NCI-H345 (cell line): ENCODE measurements around the gene MIER2.
"Not testable (repeated sequence)": the region's sequence is repeated elsewhere in the genome, so short reads cannot be mapped to it uniquely, and the experiment has no call there.

ENCODE experiments used
- DNase-seq: peaks from one replicate; lab custom pipeline; 2025; lab: John Stamatoyannopoulos, UW

MIER2 gene

DNA sequence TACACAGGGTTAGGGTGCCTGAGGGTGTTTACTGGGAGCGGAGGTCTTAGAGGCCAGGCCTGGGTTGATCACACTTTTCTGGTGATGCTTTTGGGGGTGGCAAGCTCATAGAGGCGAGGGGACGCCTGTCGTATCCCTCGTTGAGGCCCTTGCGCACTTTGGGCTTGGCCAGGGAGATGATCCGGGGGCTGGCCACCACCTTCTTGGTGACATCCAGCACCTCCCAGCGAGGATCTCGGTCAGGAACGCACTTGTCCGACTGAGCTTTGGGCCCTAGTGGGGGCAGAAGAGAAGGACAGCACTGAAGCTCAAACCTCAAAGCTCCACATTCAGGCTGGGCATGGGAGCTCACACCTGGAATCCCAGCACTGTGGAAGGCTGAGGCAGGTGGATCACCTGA lies 17.6 kb upstream of the MIER2 start:
- no peak for DNase-seq

DNA sequence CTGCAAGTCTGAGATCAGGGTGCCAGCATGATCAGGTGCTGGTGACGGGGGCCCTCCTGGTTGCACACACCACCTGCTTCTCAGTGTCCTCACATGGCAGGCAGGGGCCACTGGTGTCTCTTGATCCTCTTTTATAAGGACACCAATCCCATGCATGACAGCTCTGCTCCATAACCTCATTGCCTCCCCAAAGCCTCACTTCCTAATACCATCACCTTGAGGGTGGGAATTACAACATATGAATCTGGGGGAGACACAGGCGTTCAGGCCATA lies 15.0 kb upstream of the MIER2 start:
- DNase-seq: no peak

DNA sequence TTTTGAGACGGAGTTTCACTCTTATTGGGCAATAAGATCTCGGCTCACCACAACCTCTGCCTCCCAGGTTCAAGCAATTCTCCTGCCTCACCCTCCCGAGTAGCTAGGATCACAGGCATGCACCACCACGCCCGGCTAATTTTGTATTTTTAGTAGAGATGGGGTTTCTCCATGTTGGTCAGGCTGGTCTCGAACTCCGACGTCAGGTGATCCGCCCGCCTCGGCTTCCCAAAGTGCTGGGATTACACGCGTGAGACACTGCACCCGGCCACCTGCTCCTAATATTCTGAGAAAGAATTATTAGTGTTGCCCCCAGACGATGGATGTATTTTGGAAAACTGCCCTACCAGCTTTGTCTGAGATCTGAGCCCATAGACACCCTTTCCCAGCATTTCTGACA lies 10.9 kb upstream of the MIER2 start:
- not testable (repeated sequence) for DNase-seq

DNA sequence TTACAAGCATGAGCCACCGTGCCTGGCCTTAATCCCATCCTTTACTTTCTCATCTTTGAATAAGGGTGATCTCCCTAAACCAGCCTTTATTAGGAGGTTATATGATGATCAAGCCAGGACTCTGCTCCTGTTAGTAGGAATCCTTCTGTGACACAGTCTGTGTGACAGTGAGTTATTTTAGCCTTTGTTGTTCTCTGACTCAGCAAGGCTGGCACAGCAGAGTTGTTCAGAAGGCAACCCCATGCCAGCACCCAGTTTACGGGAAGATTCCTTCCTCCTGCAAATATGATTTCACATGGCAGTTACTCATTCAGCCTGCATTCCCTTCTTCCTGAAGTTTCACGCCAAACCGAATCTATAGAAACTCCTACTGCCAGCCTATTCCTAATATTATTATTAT lies 10.5 kb upstream of the MIER2 start:
- no peak for DNase-seq

DNA sequence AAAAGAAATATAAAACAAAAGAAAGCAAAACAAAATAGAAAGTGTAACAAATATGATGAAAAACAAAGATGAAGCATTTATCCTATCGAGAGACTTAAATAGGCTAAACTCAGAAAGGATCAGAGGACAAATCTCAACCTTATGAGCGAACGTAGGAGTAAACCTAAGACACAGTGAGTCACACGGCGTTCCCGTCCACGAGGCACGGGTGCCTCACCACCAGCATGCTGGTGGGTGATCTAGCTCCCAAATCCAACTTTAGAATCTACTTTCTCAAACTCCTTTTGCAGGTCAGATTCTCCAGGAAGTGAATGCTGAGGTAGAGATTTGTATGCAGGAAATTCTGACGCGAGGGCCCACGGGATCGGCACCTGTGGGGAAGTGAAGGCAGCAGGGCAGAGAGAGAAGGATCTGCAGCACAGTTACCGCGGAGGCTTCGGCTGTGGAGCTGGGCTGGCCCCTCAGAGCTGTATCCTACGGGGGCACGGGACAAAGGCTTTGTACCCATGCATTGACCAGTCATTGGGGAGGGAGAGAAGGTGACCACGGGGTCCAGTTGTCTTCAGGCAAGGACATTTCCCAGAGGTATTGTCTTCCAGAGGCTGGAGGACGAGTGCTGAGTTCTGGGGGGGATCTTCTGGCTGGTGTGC lies 7.5 kb upstream of the MIER2 start:
- no peak for DNase-seq

DNA sequence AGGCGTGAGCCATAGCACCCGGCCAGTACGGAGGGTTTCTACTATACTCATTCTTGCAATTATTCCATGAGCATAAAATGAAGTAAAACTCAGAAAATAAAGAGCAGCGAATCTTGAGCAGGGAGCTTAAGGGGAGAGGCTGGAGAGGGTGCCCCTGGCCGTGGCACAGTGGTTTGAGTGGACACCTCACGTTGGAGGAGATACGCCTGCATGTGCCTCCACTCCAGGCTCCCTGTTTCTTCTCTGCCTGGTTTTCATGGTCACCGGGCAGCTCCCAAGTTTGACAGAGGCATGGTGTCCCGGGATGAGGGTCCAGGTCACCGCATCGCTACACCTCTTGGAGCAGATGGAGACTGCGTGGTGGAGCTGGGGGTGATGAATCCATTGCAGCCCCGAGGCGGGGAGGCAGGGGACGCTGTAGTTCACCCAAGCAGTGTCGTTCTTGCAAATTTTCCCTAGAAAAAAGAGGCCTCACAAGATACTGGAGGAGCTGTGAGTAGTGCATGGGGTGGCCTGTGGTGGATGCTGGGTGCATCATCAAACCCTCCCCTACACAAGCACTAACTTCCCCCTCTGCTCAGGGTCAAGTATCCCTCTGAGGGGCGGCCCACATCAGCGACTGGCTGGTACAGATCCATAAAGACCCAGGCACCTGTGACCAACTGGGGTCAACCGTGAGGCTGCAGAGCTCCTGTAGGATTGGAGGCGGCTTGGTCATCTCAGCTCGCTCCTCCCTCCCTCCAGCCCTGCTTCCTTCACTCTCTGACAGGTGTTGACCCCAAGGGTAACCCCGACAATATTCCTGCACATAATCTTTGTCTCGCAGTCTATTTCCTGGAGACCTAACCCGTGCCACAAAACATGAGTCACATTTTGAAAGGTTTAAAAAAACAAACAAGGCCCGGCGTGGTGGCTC lies 3.6 kb upstream of the MIER2 start:
- DNase-seq: no peak

DNA sequence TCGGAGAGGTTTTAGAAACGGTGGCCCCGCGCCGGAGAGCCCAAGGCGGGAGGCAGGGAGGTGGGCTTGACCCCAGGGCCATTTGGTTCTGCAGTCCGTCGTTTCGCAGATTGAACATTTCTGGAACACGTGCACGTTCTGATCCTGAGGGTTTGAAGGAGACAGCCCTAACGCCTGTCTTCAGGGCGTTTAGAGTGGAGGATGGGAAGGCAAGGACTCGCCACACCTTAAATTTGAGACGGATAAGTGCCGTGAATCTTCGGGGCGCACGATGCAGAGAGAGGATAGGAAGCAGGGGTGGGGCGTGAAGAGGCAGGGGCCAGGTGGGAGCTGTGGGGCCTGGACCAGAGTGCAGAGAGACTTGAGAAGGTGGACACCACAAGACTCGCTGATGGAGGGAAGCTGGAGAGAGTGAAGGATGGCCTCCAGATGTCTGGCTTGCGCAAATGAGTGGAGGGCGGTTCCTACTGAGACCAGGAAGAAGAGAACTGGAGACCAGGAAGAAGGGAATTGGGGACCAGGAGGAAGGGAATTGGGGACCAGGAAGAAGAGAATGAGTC lies 804 bp upstream of the MIER2 start:
- no peak for DNase-seq

DNA sequence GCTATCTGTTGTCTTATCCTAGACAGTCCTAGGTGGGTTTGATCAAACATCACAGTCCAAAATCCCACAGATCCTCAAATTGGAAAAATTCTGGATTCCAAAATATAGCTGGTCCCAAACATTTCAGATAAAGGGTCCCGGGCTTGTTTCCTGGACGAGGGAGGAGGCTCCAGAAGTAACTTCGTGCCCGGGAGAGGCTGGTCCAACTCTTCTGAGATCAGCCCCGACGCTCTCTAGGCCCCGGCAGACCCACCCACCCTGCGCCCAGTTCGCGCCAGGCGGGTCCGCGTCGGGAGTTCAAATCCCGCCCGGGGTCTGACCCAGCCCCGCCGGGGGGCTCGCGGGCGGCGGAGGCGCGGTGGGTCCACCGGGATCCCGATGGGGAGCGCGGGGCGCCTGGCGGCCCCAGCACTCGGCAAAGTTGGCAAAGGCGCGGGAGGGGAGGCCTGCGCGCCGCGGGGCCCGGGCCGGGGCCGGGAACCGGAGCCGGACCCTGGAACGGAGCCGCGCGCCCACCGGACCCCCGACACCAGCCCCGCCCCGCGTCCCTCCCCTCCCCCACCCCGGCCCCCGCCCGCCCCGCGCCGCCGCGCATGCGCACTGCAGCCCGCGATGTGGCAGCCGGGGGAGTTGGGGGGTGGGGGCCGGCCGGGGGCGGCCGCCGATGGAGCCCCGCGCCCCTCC lies 513 bp downstream of the MIER2 start:
- DNase-seq: peak; percentile 63

DNA sequence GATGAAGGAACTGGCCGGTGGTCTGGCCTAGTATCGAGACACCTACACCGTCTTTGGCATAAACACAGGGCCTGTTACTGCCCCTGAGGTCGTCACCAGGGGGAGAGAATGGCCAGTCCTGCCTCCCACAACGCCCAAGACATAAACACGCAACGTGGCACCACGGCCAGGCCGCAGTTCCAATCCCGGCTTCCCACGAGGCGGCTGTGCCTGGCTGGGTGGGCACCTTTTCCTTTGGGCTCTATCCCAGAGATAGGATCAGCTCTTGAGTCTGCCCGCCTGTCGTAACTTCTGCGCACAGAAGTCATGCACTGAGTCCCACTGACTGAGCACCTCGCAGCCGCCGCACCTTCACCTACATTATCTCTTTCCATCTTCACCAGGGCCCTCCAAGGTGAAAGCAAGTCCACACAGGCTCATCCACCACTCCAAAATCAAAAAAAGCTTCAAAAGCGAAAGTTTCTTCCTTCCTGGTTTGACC lies 1.1 kb downstream of the MIER2 start:
- no peak for DNase-seq

DNA sequence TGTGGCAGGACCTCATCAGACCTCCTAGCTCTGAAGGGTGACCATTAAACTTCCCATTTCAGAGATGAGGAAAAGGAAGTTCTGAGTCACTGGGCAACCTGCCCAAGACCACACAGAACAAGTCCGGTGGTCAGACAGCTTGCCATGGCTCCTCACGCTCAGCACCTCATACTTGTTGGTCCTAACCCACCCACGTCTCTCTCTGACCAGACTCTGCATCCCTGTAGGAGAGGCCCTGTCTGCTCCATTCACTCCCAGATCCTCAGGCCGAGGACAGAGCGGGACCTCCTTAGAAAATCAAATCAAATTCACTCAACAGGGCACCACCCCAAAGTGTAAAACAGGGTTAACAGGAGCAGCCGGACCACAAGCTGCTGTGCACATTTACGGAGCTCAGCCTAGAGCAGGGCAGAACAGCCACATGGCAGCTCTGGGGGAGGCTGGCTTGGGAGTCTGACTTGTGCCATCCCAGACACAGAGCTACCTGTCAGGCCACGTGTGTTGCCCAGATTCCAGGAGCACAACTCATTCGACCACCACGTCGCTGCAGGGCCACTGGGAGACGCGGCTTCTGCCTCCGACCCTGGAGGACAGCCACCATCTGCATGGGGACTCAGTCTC lies 1.7 kb downstream of the MIER2 start:
- no peak for DNase-seq

DNA sequence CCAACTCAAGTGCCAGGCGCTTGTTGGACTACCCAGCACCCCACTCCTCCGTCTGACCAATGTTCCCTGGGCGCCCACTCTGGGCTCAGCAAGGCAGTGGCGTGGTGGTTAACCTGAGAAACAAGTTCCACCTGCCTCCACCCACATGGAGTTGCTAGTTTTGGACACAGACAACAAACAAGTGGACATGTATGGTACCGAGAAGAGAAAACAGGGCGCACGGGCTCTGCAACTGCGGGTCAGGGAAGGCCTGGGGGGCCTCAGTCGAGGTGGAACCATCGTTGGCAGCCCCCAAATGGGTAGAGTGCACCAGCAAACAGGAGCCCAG lies 2.5 kb downstream of the MIER2 start:
- DNase-seq: no peak

DNA sequence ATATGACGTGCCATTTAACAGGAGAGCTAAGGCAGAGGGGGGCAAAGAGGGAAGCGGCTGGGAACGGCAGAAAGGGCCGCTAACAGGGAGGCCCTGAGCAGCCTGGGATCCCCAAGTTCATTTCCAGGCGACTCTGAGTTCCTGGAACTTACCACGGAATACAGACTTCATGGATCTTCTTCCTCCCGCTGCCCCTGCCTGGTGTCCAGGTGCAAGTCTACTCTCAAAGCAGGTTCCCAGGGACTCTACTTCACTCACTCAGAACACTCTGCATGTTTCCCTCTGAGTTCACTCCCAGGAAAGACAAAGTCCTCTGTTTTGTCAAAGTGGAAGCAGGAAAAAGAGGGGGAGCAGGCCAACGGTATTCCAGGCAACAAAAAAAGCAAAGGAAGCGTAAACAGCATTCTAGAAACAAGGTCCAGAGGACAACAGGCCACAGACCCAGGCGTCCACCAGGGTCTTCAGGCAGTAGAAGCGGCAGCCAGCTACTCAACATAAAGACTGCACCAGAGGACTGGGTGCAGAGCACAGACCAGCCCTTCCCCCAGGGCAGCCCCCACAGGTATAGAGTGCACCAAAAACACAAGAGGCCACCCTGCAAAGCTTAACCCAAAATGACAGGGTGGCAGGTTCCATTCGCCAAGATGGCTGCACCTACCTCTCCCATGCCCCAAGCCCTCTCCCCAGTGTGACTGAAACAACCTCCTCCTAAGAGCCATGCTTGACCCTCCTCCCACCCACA lies 3.0 kb downstream of the MIER2 start:
- no peak for DNase-seq

DNA sequence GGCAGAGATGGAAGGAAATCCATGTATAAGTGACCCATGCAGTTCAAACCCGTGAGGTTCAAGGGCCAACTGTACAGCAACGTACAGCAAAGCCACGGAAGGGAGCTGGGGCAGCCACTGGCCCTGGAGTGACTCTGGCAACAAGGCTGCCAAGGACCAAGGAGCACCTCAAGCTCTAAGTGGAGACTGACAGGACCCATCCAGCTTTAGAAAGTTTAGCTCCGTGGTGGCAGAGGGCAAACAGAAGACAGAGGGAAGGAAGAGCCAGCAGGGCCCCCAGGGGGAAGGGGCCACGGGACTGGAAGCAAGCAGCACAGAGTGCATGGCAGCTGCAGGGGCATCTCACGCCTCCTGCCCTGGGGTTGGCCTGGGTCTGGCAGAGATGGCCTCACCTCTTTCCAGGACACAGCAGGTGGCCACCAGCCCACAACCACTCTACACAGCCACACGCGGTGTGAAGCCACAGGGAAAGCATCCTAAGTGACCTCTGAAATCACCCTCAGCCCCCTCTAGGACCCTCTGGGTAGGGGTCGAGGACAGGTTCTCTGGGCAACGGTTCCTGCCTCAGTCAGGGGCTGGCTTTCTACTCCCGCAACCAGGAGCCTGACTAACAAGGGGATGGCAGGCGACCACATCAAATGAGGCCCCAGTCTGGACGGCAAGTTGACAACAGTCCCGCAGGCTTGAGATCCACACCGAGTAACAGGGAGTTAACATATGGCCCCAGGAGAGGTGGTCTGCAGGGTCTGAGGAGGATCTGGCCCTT lies 3.8 kb downstream of the MIER2 start:
- no peak for DNase-seq

DNA sequence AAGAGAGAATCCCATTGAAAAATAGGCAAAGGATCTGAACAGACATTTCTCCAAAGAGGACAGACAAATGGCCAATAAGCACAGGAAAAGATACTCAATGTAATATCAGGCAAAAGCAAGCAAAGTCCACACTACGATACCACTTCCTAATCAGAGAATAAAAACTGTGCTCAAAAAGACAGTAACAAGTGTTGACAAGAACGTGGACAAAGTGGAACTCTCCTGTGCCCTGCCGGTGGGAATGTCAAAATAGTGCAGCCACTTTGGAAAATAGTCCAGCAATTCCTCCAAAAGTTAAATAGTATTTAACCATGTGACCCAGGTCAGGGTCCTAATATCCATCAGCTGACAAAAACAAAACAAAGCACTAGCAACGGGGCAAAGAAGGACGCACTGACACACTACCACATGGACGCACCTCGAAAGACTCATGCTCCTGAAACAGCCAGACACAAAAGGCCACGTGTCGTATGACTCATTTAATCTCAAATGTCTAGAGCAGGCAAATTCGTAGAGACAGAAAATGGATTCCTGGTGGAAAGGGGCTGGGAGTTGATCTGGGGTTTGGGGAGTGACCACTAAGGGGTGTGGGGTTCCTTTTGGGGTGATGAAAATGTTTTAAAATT lies 5.2 kb downstream of the MIER2 start:
- no peak for DNase-seq

DNA sequence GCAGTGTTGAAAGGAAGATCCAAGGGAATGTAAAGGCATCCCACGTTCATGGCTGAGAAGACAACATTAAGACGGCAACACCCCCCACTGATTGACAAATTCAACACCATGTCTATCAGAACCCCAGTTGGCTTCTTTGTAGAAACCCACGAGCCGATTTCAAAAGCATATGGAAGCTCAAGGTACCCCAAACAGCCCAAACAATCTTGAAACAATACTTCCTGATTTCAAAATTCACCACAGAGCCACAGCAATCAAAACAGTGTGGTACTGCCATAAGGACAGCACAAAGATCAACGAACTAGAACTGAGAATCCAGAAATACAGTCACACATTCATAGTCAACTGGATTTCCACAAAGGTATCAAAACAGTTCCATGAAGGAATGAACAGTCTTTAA lies 6.2 kb downstream of the MIER2 start:
- DNase-seq: no peak

DNA sequence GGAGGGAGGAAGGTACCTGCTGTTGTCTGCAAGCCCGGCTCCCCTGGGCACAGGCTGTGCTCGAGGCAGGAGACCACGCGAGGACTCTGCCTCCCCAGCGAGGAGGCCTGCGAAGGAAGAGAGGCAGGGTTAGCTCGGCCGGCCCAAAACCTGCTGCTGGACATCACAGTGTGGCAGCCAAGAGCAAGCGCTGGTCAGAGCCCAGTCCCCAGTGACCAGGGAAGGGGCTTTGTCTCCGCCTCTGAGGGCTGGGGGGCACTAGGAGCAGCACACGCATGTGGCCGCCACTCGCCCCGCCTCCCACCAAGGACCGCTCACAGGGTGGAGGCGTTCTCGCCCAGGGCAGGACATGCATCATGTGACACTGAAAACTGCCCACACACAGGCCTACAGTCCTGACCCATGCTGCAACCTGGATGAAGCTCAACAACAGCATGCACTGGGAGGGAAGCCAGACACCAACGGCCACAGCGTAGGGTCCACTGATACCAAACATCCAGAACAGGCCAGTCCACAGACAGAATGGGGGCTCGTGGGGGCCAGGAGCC lies 8.5 kb downstream of the MIER2 start:
- no peak for DNase-seq

DNA sequence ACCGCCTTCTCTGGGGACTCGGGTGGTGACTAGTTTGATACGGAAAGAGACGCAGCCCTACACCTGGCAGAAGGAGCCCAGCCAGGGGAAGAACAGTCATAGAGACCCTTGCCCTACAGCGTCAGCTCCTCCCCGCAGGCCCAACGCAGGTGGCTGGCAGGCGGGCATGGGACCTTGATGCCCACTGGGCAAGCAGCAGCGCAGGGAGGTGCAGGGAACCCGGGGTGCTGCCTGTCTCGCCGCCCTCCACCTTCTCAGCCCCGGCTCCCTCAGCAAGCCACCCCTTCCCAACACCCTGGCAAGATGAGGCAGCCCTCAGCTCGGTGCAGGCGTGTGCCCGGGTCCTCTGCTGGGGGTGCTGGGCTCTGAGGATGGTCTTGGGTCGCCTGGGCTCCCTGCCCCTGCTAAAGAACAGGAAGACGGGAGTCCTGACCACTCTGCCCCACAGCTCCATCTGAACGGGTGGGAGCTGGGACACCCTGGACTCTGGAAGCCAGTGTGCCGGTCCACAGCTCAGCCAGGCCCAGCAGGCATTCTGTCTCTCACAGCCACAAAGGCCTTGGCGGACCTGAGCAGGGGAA lies 9.0 kb downstream of the MIER2 start:
- DNase-seq: no peak

DNA sequence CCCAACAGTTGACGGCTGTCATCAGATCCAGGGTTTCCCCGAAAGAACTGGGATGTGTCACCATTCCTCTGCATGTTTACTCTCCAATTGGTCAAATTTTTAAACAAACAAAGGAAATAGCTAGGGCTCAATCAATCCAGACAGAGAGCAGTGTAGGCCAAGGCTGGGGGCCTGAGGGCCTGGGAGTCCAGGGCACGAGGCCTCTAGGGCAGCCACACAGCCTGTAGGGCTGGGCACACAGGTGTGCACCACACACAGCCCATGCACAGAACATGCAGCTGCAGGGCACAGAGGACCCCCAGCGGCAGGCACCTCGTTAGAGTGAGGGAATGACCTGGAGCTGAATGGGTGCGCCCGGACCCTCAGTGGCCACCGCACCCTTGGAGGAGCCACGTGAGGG lies 9.5 kb downstream of the MIER2 start:
- DNase-seq: no peak

DNA sequence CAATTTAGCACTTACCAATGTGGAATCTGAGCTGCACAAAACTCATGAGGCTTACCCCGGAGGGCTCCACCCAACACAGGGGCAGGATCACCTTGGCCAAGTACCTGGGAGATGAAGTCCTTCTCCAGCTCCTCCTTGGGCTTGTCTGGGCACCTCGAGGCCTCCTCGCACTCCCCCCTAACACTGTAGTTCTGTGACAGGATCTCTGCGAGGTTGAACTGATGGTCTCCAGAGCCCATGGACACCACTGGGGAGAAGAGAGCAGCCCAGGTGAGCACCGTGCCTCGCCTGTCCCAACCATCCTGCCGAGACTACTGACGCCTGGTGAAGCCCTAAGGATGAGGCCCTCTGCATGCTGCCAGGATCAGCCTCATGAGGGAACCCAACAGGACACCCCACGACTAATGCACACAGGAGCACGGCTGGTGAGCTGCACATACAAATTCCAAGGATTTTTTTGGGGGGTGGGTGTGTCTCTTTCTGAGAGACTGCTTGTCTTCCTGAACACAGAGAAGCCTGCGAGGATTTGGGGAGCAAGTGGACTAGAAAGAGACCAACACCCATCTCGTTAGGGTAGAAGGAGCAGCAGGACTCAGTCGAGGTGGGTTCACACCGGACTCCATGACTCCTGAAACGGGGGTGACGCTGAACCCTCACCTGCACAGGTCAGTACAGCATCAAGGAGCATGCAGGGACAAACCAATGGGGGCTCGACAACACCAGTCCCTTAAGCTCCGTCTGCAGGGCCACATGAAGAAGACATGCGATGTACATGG lies 10.1 kb downstream of the MIER2 start:
- DNase-seq: no peak
